ENCODE data around the gene MST1R. TPM values are rescaled to one million over a fixed set of nuclear protein-coding genes. Genes with fewer than 3 reads are reported as not detected.

MST1R gene
- polyA plus RNA-seq, 1 donor (not counting 4 experiments of a cell fraction or from before 2014, with no cell fraction given): 106 TPM

DNA sequence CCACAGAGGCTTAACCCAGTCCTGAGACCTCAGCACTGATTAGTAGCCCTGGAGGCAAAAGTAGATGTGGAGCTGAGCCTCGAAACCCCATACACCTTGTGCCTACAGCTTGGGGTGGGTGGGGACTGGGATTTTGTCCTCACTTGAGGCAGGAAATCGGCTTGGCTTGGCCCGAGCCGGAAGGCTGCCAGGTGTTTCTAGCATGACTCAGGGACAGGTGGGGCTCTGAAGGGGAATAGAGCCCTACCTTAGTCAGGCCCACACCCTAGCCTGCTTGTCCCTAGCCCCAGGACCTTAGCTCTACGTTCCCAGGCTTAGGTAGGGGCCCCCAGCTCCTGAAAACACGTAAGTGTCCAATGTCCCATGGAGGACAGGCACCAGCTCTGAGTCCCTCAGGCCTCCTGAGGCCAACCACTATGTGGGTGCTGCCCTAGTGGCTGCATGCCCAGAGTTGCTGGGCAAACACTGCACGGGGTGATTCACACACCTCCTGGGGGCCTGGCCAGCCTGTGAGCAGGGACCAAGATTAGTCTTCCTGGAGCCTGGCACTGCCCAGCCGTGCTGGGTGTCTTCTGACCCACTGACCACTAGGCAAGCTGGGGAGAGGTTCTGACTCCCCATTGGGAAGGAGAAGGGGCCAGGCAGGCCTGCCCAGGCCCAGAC lies 3.1 kb downstream of the MST1R start:
- Histone ChIP-seq H3K4me3 (ENCODE audit: control insufficient read depth in 2 of 3, extremely low read depth in 1 of 3, insufficient read depth in 2 of 3, low read depth in 1 of 3, low read length in 3 of 3) (peak overlapping the region; percentile 69 to 81 (median 74)), H3K36me3 (ENCODE audit: control insufficient read depth in 2 of 2, extremely low read depth in 1 of 2, insufficient read depth in 2 of 2, low read length in 2 of 2) (peaks cover 30 to 40% of the 10 kb centered on the region in 2 experiments), H3K4me2 (ENCODE audit: control insufficient read depth, extremely low read depth, insufficient read depth, low read depth, low read length) (peak overlapping the region; percentile 93), H3K27ac (ENCODE audit: control insufficient read depth, insufficient read depth, low read length) (peak overlapping the region; percentile 97), H3K79me2 (ENCODE audit: control insufficient read depth, insufficient read depth, low read length) (peaks cover 75% of the 10 kb centered on the region), H2AFZ (ENCODE audit: control insufficient read depth, low read length) (no peak overlapping the region), H4K20me1 (ENCODE audit: control insufficient read depth, extremely low read depth, insufficient read depth, low read length) (no peaks in the 10 kb centered on the region), H3K9ac (ENCODE audit: control insufficient read depth, extremely low read depth, insufficient read depth, low read length) (peak overlapping the region; percentile 86), H3K9me3 (ENCODE audit: control insufficient read depth, low read depth, low read length) (no peaks in the 10 kb centered on the region), H3K4me1 (ENCODE audit: control insufficient read depth, extremely low read depth, insufficient read depth, low read length) (peaks cover 34% of the 10 kb centered on the region), H3K27me3 (ENCODE audit: control insufficient read depth, extremely low read depth, insufficient read depth, low read length) (no peaks in the 10 kb centered on the region), H3K9me1 (ENCODE audit: control insufficient read depth, extremely low read depth, insufficient read depth, low read length) (peaks cover 5% of the 10 kb centered on the region)
- DNase-seq (ENCODE audit: low read depth, low spot score) (peak; percentile 99), FAIRE-seq (peak; percentile 95)
- TF ChIP-seq EZH2 (IDR thresholded peaks at IDR 0.05; ENCODE audit: low read length) (no peak), CTCF (optimal IDR thresholded peaks at IDR 0.05 in 1 of 3, IDR thresholded peaks at IDR 0.05 in 1 of 3, conservative IDR thresholded peaks at IDR 0.05 in 1 of 3; ENCODE audit: extremely low read depth in 1 of 3, insufficient read depth in 2 of 3, low read length in 3 of 3) (no peak)
- dilution Hi-C loops (cut with MboI; ENCODE audit: extremely low pct_ligation_motif_present, low sequenced_read_pairs): no loop called here

- DNase-seq (ENCODE audit: low read depth, low spot score): no peak
- Histone ChIP-seq H3K4me2 (ENCODE audit: control insufficient read depth, extremely low read depth, insufficient read depth, low read depth, low read length) (peak overlapping the region; percentile 93), H3K4me3 (ENCODE audit: control insufficient read depth in 2 of 3, extremely low read depth in 1 of 3, insufficient read depth in 2 of 3, low read depth in 1 of 3, low read length in 3 of 3) (peak overlapping the region; percentile 69 to 81 (median 74)), H2AFZ (ENCODE audit: control insufficient read depth, low read length) (no peak overlapping the region), H3K9me3 (ENCODE audit: control insufficient read depth, low read depth, low read length) (no peaks in the 10 kb centered on the region), H3K27ac (ENCODE audit: control insufficient read depth, insufficient read depth, low read length) (peak overlapping the region; percentile 97), H3K79me2 (ENCODE audit: control insufficient read depth, insufficient read depth, low read length) (peaks cover 78% of the 10 kb centered on the region), H3K27me3 (ENCODE audit: control insufficient read depth, extremely low read depth, insufficient read depth, low read length) (no peaks in the 10 kb centered on the region), H3K9ac (ENCODE audit: control insufficient read depth, extremely low read depth, insufficient read depth, low read length) (peak overlapping the region; percentile 86), H3K9me1 (ENCODE audit: control insufficient read depth, extremely low read depth, insufficient read depth, low read length) (peaks cover 5% of the 10 kb centered on the region), H4K20me1 (ENCODE audit: control insufficient read depth, extremely low read depth, insufficient read depth, low read length) (no peaks in the 10 kb centered on the region), H3K36me3 (ENCODE audit: control insufficient read depth in 2 of 2, extremely low read depth in 1 of 2, insufficient read depth in 2 of 2, low read length in 2 of 2) (peaks cover 37 to 46% of the 10 kb centered on the region in 2 experiments), H3K4me1 (ENCODE audit: control insufficient read depth, extremely low read depth, insufficient read depth, low read length) (peaks cover 30% of the 10 kb centered on the region)
- dilution Hi-C loops (cut with MboI; ENCODE audit: extremely low pct_ligation_motif_present, low sequenced_read_pairs): no loop called here
- TF ChIP-seq CTCF (optimal IDR thresholded peaks at IDR 0.05 in 1 of 3, IDR thresholded peaks at IDR 0.05 in 1 of 3, conservative IDR thresholded peaks at IDR 0.05 in 1 of 3; ENCODE audit: extremely low read depth in 1 of 3, insufficient read depth in 2 of 3, low read length in 3 of 3): peak in 2 of 3 experiments; percentile 54 to 80
- TF ChIP-seq EZH2 (IDR thresholded peaks at IDR 0.05; ENCODE audit: low read length): no peak
- FAIRE-seq: peak; percentile 23
Measured at GRCh38 chr3:49899815-49900214, 3.9 kb downstream of the MST1R start.

All from keratinocyte (primary cell).